H1 (cell line): Measurements from ENCODE around the gene AASDH. TPM values are rescaled to one million over a fixed set of nuclear protein-coding genes. Genes with fewer than 3 reads are reported as not detected.

Experiments used
- CTCF ChIA-PET: fragments of 300-600 bp; sonication (Branson Sonifier 250); formaldehyde crosslinking; loops from one replicate; lab custom pipeline; 2021; ENCODE audit not compliant: partially characterized antibody; lab: Charles Lee
- POLR2A ChIA-PET: fragments of 300-600 bp; sonication (Branson Sonifier 250); formaldehyde crosslinking; loops from one replicate; lab custom pipeline; 2021; ENCODE audit warnings: inconsistent platforms; ENCODE audit not compliant: partially characterized antibody; lab: Charles Lee
- DNase-seq, 2 experiments: peaks; one replicate each; pipeline versions ENCODE4 v3.0.0 to v3.0.0-alpha.2; 2010 to 2022; ENCODE audit warnings: low spot score in 2 of 2, low read depth in 1 of 2, mixed read lengths in 1 of 2
- FAIRE-seq: peaks from 2 replicates; lab custom pipeline; 2011; peaks lifted over from hg19 to GRCh38; lab: Jason Lieb, UNC
- H2AFZ ChIP-seq: 2 replicates; pipeline ENCODE4 v1.8.1; 2012; ENCODE audit warnings: low read length, inconsistent platforms
- H2AK5ac ChIP-seq: 2 replicates; pipeline ENCODE4 v1.6.1; 2013; ENCODE audit warnings: low read depth, low read length
- H2BK120ac ChIP-seq: replicated peaks from 2 replicates; pipeline ENCODE3; 2013; ENCODE audit warnings: low read depth, low read length, inconsistent platforms
- H2BK12ac ChIP-seq: 2 replicates; pipeline ENCODE4 v1.6.1; 2013; ENCODE audit warnings: low read depth, low read length
- H2BK15ac ChIP-seq: 2 replicates; pipeline ENCODE4 v1.6.1; 2013; ENCODE audit warnings: low read length
- H2BK20ac ChIP-seq: 2 replicates; pipeline ENCODE4 v1.6.1; 2013; ENCODE audit warnings: low read length
- H2BK5ac ChIP-seq: 2 replicates; pipeline ENCODE4 v1.6.1; 2013; ENCODE audit warnings: low read depth, low read length
- H3K14ac ChIP-seq: 2 replicates; pipeline ENCODE4 v1.6.1; 2013; ENCODE audit warnings: inconsistent platforms; ENCODE audit not compliant: insufficient read length
- H3K18ac ChIP-seq: 2 replicates; pipeline ENCODE4 v1.6.1; 2013; ENCODE audit warnings: low read length; ENCODE audit errors: extremely low read depth
- H3K23ac ChIP-seq: 2 replicates; pipeline ENCODE4 v1.6.1; 2013; ENCODE audit warnings: inconsistent platforms; ENCODE audit not compliant: insufficient read length
- H3K23me2 ChIP-seq: 2 replicates; pipeline ENCODE4 v1.6.1; 2013; ENCODE audit warnings: low read depth, low read length
- H3K27ac ChIP-seq: 2 replicates; pipeline ENCODE4 v1.6.1; 2011; ENCODE audit warnings: low read depth, low read length, inconsistent platforms
- H3K27me3 ChIP-seq, 4 experiments: replicated peaks in 1 of 4; 1 replicate in 1 of 4; 2 replicates in 3 of 4; pipeline versions ENCODE4 v1.6.1 to v1.8.1; 2011 to 2013; ENCODE audit warnings: low read length in 3 of 4, mild to moderate bottlenecking in 3 of 4, inconsistent platforms in 2 of 4, mixed read lengths in 2 of 4, moderate library complexity in 1 of 4; ENCODE audit not compliant: control insufficient read depth in 3 of 4, insufficient read depth in 3 of 4; ENCODE audit errors: extremely low read depth in 1 of 4
- H3K36me3 ChIP-seq, 4 experiments: 2 replicates each; pipeline versions ENCODE4 v1.6.1 to v1.8.1; 2011 to 2013; ENCODE audit warnings: mild to moderate bottlenecking in 4 of 4, low read length in 3 of 4, moderate library complexity in 2 of 4, control low read depth in 1 of 4, inconsistent platforms in 1 of 4; ENCODE audit not compliant: insufficient read depth in 4 of 4, control insufficient read depth in 2 of 4
- H3K4ac ChIP-seq: replicated peaks from 2 replicates; pipeline ENCODE3; 2013; ENCODE audit warnings: low read length, low read depth, mixed read lengths, inconsistent platforms; ENCODE audit not compliant: insufficient read length
- H3K4me1 ChIP-seq, 4 experiments: replicated peaks in 1 of 4; 1 replicate in 1 of 4; 2 replicates in 3 of 4; pipeline versions ENCODE4 v1.6.1 to v1.8.1; 2011 to 2013; ENCODE audit warnings: low read length in 3 of 4, inconsistent platforms in 2 of 4, mixed read lengths in 1 of 4; ENCODE audit not compliant: insufficient read depth in 4 of 4, control insufficient read depth in 3 of 4
- H3K4me2 ChIP-seq, 2 experiments: 2 replicates each; pipeline versions ENCODE4 v1.6.1 to v1.8.1; 2011 to 2013; ENCODE audit warnings: low read depth in 2 of 2, low read length in 2 of 2, control low read depth in 1 of 2, inconsistent platforms in 1 of 2, mild to moderate bottlenecking in 1 of 2; ENCODE audit not compliant: insufficient read depth in 1 of 2
- H3K4me3 ChIP-seq, 4 experiments: fragments of 200-600, 300-600 bp in 1 of 4; sonication (generic), shearing (Covaris generic), sonication (Bioruptor Twin) in 1 of 4; 2 replicates each; pipeline versions ENCODE4 v1.5.1 to v1.8.1; 2011 to 2016; ENCODE audit warnings: low read length in 4 of 4, low read depth in 3 of 4, control low read depth in 2 of 4, inconsistent platforms in 2 of 4, mild to moderate bottlenecking in 2 of 4, mixed read lengths in 1 of 4, moderate library complexity in 1 of 4; ENCODE audit not compliant: insufficient read depth in 2 of 4; ENCODE audit errors: extremely low read depth in 1 of 4
- H3K56ac ChIP-seq: replicated peaks from 2 replicates; pipeline ENCODE3; 2013; ENCODE audit warnings: low read depth, mild to moderate bottlenecking, mixed read lengths, low read length, inconsistent platforms; ENCODE audit not compliant: insufficient read length
- H3K79me1 ChIP-seq: 2 replicates; pipeline ENCODE4 v1.6.1; 2013; ENCODE audit warnings: low read depth, low read length, control low read depth
- H3K79me2 ChIP-seq, 2 experiments: 2 replicates each; pipeline versions ENCODE4 v1.6.1 to v1.8.1; 2012 to 2013; ENCODE audit warnings: low read length in 2 of 2, mild to moderate bottlenecking in 2 of 2, inconsistent platforms in 1 of 2; ENCODE audit not compliant: insufficient read depth in 2 of 2, control insufficient read depth in 1 of 2
- H3K9ac ChIP-seq, 4 experiments: replicated peaks in 1 of 4; 1 replicate in 1 of 4; 2 replicates in 3 of 4; pipeline versions ENCODE4 v1.6.1 to v1.8.1; 2011 to 2013; ENCODE audit warnings: low read depth in 3 of 4, low read length in 3 of 4, control low read depth in 2 of 4, mild to moderate bottlenecking in 2 of 4, moderate library complexity in 2 of 4, inconsistent platforms in 1 of 4; ENCODE audit errors: extremely low read depth in 1 of 4
- H3K9me3 ChIP-seq, 2 experiments: 2 replicates each; pipeline versions ENCODE4 v1.6.1 to v1.8.1; 2012 to 2013; ENCODE audit warnings: mild to moderate bottlenecking in 2 of 2, moderate library complexity in 2 of 2, control low read depth in 1 of 2, inconsistent platforms in 1 of 2, low read depth in 1 of 2, low read length in 1 of 2, mixed read lengths in 1 of 2; ENCODE audit not compliant: insufficient read depth in 2 of 2
- H4K20me1 ChIP-seq, 2 experiments: replicated peaks in 1 of 2; 2 replicates each; pipeline versions ENCODE3 to v1.8.1; 2011 to 2013; ENCODE audit warnings: inconsistent platforms in 2 of 2, low read length in 2 of 2, mild to moderate bottlenecking in 1 of 2; ENCODE audit not compliant: insufficient read depth in 2 of 2, control insufficient read depth in 1 of 2
- H4K5ac ChIP-seq: 2 replicates; pipeline ENCODE4 v1.6.1; 2013; ENCODE audit warnings: low read length, low read depth, mixed read lengths, inconsistent platforms; ENCODE audit not compliant: insufficient read length
- H4K8ac ChIP-seq: 2 replicates; pipeline ENCODE4 v1.8.0; 2013; ENCODE audit warnings: mild to moderate bottlenecking, moderate library complexity, low read length, inconsistent platforms; ENCODE audit not compliant: insufficient read depth; ENCODE audit errors: extremely low read depth
- H4K91ac ChIP-seq: replicated peaks from 2 replicates; pipeline ENCODE3; 2013; ENCODE audit warnings: low read length, mixed read lengths, inconsistent platforms; ENCODE audit not compliant: insufficient read length
- BACH1 ChIP-seq: IDR thresholded peaks from 2 replicates; pipeline ENCODE4 v1.6.1; 2012; ENCODE audit warnings: low read length, improper control_type of control experiment
- CBX8 ChIP-seq: fragments of 300-800, 300-1000 bp; sonication (generic); IDR thresholded peaks from 2 replicates; pipeline ENCODE4 v1.7.1; 2016; ENCODE audit warnings: low read depth, low read length, borderline replicate concordance
- CHD1 ChIP-seq: IDR thresholded peaks from 2 replicates; pipeline ENCODE4 v1.6.1; 2012; ENCODE audit warnings: low read depth, low read length, improper control_type of control experiment
- EP300 ChIP-seq, 2 experiments: IDR thresholded peaks; 1 replicate in 1 of 2; 2 replicates in 1 of 2; pipeline ENCODE4 v1.6.1; 2011 to 2012; ENCODE audit warnings: low read depth in 2 of 2, low read length in 2 of 2, mild to moderate bottlenecking in 2 of 2, borderline replicate concordance in 1 of 2, inconsistent platforms in 1 of 2, moderate library complexity in 1 of 2
- KDM5A ChIP-seq: fragments of 200-600 bp; IDR thresholded peaks from 2 replicates; pipeline ENCODE4 v1.7.1; 2012; ENCODE audit warnings: mild to moderate bottlenecking, low read length, inconsistent platforms, mixed read lengths
- MAFK ChIP-seq: IDR thresholded peaks from 2 replicates; pipeline ENCODE4 v1.6.1; 2012; ENCODE audit warnings: low read depth, mild to moderate bottlenecking, improper control_type of control experiment, low read length
- RAD21 ChIP-seq, 2 experiments: IDR thresholded peaks in 1 of 2; conservative IDR thresholded peaks in 1 of 2; 2 replicates each; pipeline ENCODE4 v1.6.1; 2011; ENCODE audit warnings: low read depth in 2 of 2, low read length in 2 of 2, improper control_type of control experiment in 1 of 2, inconsistent platforms in 1 of 2, mild to moderate bottlenecking in 1 of 2, moderate library complexity in 1 of 2
- RNF2 ChIP-seq: fragments of 200-900, 300-1000 bp; sonication (generic); IDR thresholded peaks from 2 replicates; pipeline ENCODE4 v1.7.1; 2016; ENCODE audit warnings: borderline replicate concordance, low read depth, mild to moderate bottlenecking, antibody characterized with exemption, low read length; ENCODE audit not compliant: poor library complexity, severe bottlenecking; ENCODE audit errors: missing control alignments
- SP1 ChIP-seq: IDR thresholded peaks from 2 replicates; pipeline ENCODE4 v1.6.1; 2011; ENCODE audit warnings: low read depth, low read length
- ZNF274 ChIP-seq: IDR thresholded peaks from 2 replicates; pipeline ENCODE4 v1.7.0; 2012; ENCODE audit warnings: low read length, borderline replicate concordance; ENCODE audit errors: extremely low read depth
- polyA plus RNA-seq, 7 experiments: library from polyadenylated mRNA; depleted of rRNA in 3 of 7; stranded (reverse) in 5 of 7; unstranded in 2 of 7; fragments of >200 nt in 5 of 7; fragments of 200-250 nt in 2 of 7; gene quantifications; 1 replicate in 5 of 7; 2 replicates in 1 of 7; 4 replicates in 1 of 7; pipeline versions ENCODE4 v1.2.1 to v1.2.3, GENCODE V29; 2011 to 2013; ENCODE audit warnings: missing spikeins in 2 of 7, mixed read lengths in 2 of 7
- total RNA-seq: library from RNA; stranded (reverse); fragmentation: NEBNext Ultra II Directional; extraction: Animal tissue kit (Norgen Biotek cat#: 25700); gene quantifications from 2 replicates; pipeline ENCODE4 v1.2.1, GENCODE V29; 2021
- TF ChIP-seq, protein P1 (sequence below): IDR thresholded peaks from 2 replicates; pipeline ENCODE4 v1.6.1; 2012; ENCODE audit warnings: low read length, inconsistent platforms

The AASDH gene
- total and polyA plus RNA-seq, 2 of the 8 experiments (the other 6 are each of a cell fraction or from before 2014, with no cell fraction given), result 8.0 to 10.9 TPM

DNA sequence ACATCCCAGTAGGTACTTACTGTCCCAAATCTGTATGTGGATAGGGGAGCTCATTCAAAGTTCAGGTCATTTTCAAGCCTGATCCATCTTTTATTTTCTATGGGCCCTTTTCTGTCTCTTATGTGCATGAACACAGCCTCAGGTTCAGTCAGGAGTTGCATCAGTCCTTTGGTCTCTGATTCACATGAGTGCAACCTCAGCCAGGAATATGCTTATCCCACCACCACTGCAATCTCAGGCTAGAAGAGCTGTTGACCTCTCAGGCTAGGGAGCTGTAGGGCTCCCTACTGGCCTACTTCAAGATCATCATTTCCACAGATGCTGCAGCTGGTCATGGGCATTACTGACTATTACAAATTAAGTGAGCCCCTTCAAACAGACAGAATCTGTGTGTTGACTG lies 27.2 kb downstream of the AASDH start:
- POLR2A ChIA-PET, result no interaction called here
- FAIRE-seq (no peak), DNase-seq (no peak)
- Histone ChIP-seq H4K8ac (no peak overlapping the region), H2BK15ac (no peak overlapping the region), H3K4me2 (no peak overlapping the region), H3K79me1 (no peaks in the 10 kb centered on the region), H4K5ac (no peak overlapping the region), H3K56ac (no peak overlapping the region), H3K9me3 (peaks cover 5 to 11% of the 10 kb centered on the region in 2 experiments; a peak in 3 of 4 replicates), H3K36me3 (peaks cover 0 to 8% (median 2%) of the 10 kb centered on the region in 4 experiments; a peak in 3 of 8 replicates), H3K23me2 (no peaks in the 10 kb centered on the region), H2BK20ac (no peak overlapping the region), H2BK12ac (no peak overlapping the region), H2BK5ac (no peak overlapping the region), H2BK120ac (no peak overlapping the region), H3K23ac (no peak overlapping the region), H3K79me2 (no peaks in the 10 kb centered on the region), H3K14ac (no peak overlapping the region), H3K4ac (no peak overlapping the region), H3K27me3 (no peaks in the 10 kb centered on the region), H3K4me1 (no peaks in the 10 kb centered on the region), H2AK5ac (no peak overlapping the region), H3K9ac (no peak overlapping the region), H3K4me3 (no peak overlapping the region), H4K20me1 (no peaks in the 10 kb centered on the region), H3K27ac (no peak overlapping the region), H2AFZ (no peak overlapping the region), H4K91ac (no peak overlapping the region), H3K18ac (no peak overlapping the region)
- CTCF ChIA-PET, result no interaction called here
- no peak for TF ChIP-seq MAFK
- TF ChIP-seq ZNF274, result no peak
- TF ChIP-seq KDM5A, result no peak
- TF ChIP-seq BACH1, result no peak
- TF ChIP-seq RNF2, result no peak
- TF ChIP-seq RAD21 (IDR thresholded peaks at IDR 0.05 in 1 of 2, conservative IDR thresholded peaks at IDR 0.05 in 1 of 2; ENCODE audit: low read depth in 2 of 2, low read length in 2 of 2), result no peak
- TF ChIP-seq CHD1, result no peak
- TF ChIP-seq CBX8, result no peak
- no peak for TF ChIP-seq SP1
- TF ChIP-seq EP300 (IDR thresholded peaks at IDR 0.05; ENCODE audit: borderline replicate concordance in 1 of 2, low read depth in 2 of 2, low read length in 2 of 2), result no peak
- TF ChIP-seq, protein P1, sequence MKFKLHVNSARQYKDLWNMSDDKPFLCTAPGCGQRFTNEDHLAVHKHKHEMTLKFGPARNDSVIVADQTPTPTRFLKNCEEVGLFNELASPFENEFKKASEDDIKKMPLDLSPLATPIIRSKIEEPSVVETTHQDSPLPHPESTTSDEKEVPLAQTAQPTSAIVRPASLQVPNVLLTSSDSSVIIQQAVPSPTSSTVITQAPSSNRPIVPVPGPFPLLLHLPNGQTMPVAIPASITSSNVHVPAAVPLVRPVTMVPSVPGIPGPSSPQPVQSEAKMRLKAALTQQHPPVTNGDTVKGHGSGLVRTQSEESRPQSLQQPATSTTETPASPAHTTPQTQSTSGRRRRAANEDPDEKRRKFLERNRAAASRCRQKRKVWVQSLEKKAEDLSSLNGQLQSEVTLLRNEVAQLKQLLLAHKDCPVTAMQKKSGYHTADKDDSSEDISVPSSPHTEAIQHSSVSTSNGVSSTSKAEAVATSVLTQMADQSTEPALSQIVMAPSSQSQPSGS, result no peak
